ENCODE measurements around the gene HDGFL2. TPM values are rescaled to one million over a fixed set of nuclear protein-coding genes. Genes with fewer than 3 reads are reported as not detected.

Gene HDGFL2
- total RNA-seq, 2 experiments from 2014 or later = 17.2 to 18.0 TPM

GRCh38 chr19:4505570-4506448 is 33.7 kb downstream of the HDGFL2 start:
- peaks cover 0 to 14% of the 10 kb centered on the region in 2 experiments for H3K9me3 ChIP-seq (ENCODE audit: control insufficient read depth in 1 of 2, insufficient read depth in 1 of 2, low read length in 2 of 2)
- no peaks in the 10 kb centered on the region for H3K27me3 Mint-ChIP-seq
- intact Hi-C loops (cut with DNase I, micrococcal nuclease) = no loop called here
- peaks cover 14% of the 10 kb centered on the region for H3K36me3 ChIP-seq (ENCODE audit: insufficient read depth, low read length)
- no peak overlapping the region for H3K4me3 Mint-ChIP-seq
- no peak overlapping the region for H3K27ac ChIP-seq (ENCODE audit: low read depth in 1 of 2, low read length in 2 of 2)
- no peaks in the 10 kb centered on the region for H3K4me1 ChIP-seq (ENCODE audit: insufficient read depth, low read length)
- no peak overlapping the region for H3K4me3 ChIP-seq (ENCODE audit: low read length)
- no peak for TF ChIP-seq CTCF (IDR thresholded peaks at IDR 0.05)
- ATAC-seq (ENCODE audit: poor library complexity) = no peak
- ChIA-PET CTCF (no interaction called here), POLR2A (no interaction called here)
- DNase-seq = no peak
- H3K36me3 Mint-ChIP-seq (ENCODE audit: low read depth) = peaks cover 14% of the 10 kb centered on the region
- no peak overlapping the region for H3K27ac Mint-ChIP-seq
- no peaks in the 10 kb centered on the region for H3K4me1 Mint-ChIP-seq (ENCODE audit: low read depth)
- H3K9me3 Mint-ChIP-seq = no peaks in the 10 kb centered on the region
- H3K27me3 ChIP-seq (ENCODE audit: control insufficient read depth in 1 of 2, insufficient read depth in 2 of 2, low read length in 2 of 2) = no peaks in the 10 kb centered on the region

DNA sequence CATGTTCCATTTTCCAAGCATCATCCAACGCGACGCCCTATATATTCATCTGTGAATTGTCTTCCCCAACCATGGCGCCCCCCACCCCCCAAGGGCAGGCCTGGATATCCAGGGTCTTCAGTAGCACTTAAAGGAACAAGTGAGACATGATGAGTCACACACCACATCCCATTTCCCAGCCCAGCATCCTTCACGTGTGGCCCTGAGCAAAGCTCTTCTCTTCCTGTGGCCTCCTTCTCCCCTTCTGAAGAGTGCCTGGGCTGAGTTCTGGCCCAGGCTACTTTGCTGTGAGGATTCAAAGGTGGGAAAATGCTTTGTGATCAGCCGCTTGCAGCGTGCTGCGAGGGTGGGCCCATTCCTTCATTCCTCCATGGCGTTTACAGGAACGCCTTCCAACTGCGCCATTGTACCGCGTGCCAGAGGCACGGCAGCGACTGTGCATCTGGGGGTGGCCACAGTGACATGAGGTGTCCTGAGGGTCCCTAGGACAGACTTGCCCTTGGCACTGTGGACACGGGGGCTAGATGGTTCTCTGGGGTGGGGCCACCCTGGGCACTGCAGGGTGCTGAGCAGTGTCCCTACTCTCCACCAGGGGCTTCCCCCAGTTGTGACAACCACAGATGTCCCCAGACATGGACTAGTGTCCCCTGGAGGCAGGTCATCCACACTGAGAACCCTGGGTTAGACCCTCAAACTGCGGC is 34.5 kb downstream of the HDGFL2 start:
- H3K27ac Mint-ChIP-seq = no peak overlapping the region
- no peak for TF ChIP-seq CTCF (IDR thresholded peaks at IDR 0.05)
- ATAC-seq (ENCODE audit: poor library complexity) (no peak), DNase-seq (no peak)
- H3K27ac ChIP-seq (ENCODE audit: low read depth in 1 of 2, low read length in 2 of 2) = no peak overlapping the region
- no peaks in the 10 kb centered on the region for H3K4me1 Mint-ChIP-seq (ENCODE audit: low read depth)
- no peak overlapping the region for H3K4me3 ChIP-seq (ENCODE audit: low read length)
- H3K36me3 ChIP-seq (ENCODE audit: insufficient read depth, low read length) = peaks cover 12% of the 10 kb centered on the region
- H3K36me3 Mint-ChIP-seq (ENCODE audit: low read depth) = peaks cover 12% of the 10 kb centered on the region
- no peaks in the 10 kb centered on the region for H3K27me3 Mint-ChIP-seq
- intact Hi-C loops (cut with DNase I, micrococcal nuclease) = no loop called here
- H3K9me3 Mint-ChIP-seq = no peaks in the 10 kb centered on the region
- CTCF ChIA-PET = no interaction called here
- no peaks in the 10 kb centered on the region for H3K4me1 ChIP-seq (ENCODE audit: insufficient read depth, low read length)
- H3K4me3 Mint-ChIP-seq = no peak overlapping the region
- peaks cover 0 to 14% of the 10 kb centered on the region in 2 experiments for H3K9me3 ChIP-seq (ENCODE audit: control insufficient read depth in 1 of 2, insufficient read depth in 1 of 2, low read length in 2 of 2)
- POLR2A ChIA-PET = no interaction called here
- H3K27me3 ChIP-seq (ENCODE audit: control insufficient read depth in 1 of 2, insufficient read depth in 2 of 2, low read length in 2 of 2) = no peaks in the 10 kb centered on the region

- CTCF ChIA-PET = no interaction called here
- H3K27ac Mint-ChIP-seq = no peak overlapping the region
- H3K4me1 Mint-ChIP-seq (ENCODE audit: low read depth) = no peaks in the 10 kb centered on the region
- Histone ChIP-seq H3K36me3 (ENCODE audit: insufficient read depth, low read length) (peaks cover 11% of the 10 kb centered on the region), H3K4me1 (ENCODE audit: insufficient read depth, low read length) (no peaks in the 10 kb centered on the region), H3K27ac (ENCODE audit: low read depth in 1 of 2, low read length in 2 of 2) (no peak overlapping the region), H3K27me3 (ENCODE audit: control insufficient read depth in 1 of 2, insufficient read depth in 2 of 2, low read length in 2 of 2) (no peaks in the 10 kb centered on the region), H3K4me3 (ENCODE audit: low read length) (no peak overlapping the region), H3K9me3 (ENCODE audit: control insufficient read depth in 1 of 2, insufficient read depth in 1 of 2, low read length in 2 of 2) (peaks cover 0 to 14% of the 10 kb centered on the region in 2 experiments)
- DNase-seq (no peak), ATAC-seq (ENCODE audit: poor library complexity) (no peak)
- no peak overlapping the region for H3K4me3 Mint-ChIP-seq
- POLR2A ChIA-PET = no interaction called here
- H3K9me3 Mint-ChIP-seq = no peaks in the 10 kb centered on the region
- TF ChIP-seq CTCF (IDR thresholded peaks at IDR 0.05) = no peak
- H3K36me3 Mint-ChIP-seq (ENCODE audit: low read depth) = peaks cover 12% of the 10 kb centered on the region
- intact Hi-C loops (cut with DNase I, micrococcal nuclease) = no loop called here
- H3K27me3 Mint-ChIP-seq = no peaks in the 10 kb centered on the region
These were observed 35.0 kb downstream of the HDGFL2 start for GRCh38 chr19:4507150-4507452.

All from CD4-positive, alpha-beta T cell (primary cell).